ENCODE data around the gene GUCA2B. TPM values are rescaled to one million over a fixed set of nuclear protein-coding genes. Genes with fewer than 3 reads are reported as not detected.

Gene GUCA2B
- total RNA-seq, 1 experiment from 2014 or later, result not detected

DNA sequence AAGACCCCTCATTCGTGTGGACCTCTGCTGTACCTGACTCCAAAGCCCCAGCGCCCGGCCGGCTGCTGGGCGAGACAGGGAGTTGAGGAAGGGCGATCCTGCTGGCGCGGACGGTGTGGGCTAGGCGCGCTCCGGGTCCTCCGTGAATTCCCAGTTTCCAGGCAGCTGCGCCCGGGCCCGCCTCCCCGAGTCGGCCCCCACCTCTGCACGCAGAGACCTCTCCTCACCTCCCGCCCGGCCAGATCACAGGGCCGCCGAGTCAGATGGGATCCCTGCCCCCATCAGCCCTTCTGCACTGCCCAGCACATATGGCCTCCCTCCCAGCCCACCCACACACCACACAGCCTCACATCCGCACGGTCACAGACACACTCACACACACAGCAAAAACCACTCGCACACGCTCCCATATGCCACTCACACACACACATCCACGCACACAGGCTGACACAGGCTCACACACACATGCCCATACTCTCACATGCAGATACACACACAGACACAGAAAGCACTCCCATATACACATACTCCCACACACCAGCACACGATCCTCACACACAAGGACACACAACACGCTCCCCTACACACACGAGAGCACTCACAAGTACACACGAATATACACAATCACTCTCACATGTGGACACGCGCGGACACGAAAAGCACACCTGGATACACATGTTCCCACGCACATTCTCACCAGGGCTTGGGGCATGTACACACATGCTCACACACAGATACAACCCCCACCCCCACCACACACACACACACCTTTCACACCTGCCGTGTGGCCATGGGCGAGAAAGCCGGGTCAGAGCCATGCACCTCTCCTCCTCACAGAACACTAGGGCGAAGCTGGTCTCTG is 7.2 kb upstream of the GUCA2B start:
- intact Hi-C loops (cut with micrococcal nuclease), result loop anchor here (10.0 kb wide), 1 partner anchor 589 kb away; no protein-coding TSS in a partner anchor
- Mint-ChIP-seq H3K27me3 (ENCODE audit: insufficient read depth, unreplicated experiment) (peaks cover 26% of the 10 kb centered on the region), H3K9me3 (ENCODE audit: unreplicated experiment) (no peaks in the 10 kb centered on the region), H3K27ac (ENCODE audit: low read depth, unreplicated experiment) (no peak overlapping the region), H3K4me3 (ENCODE audit: unreplicated experiment) (no peak overlapping the region), H3K4me1 (ENCODE audit: insufficient read depth, unreplicated experiment) (no peaks in the 10 kb centered on the region), H3K36me3 (ENCODE audit: insufficient read depth, unreplicated experiment) (no peaks in the 10 kb centered on the region)
- DNase-seq (ENCODE audit: unreplicated experiment), result no peak
- ChIA-PET POLR2A (no interaction called here), CTCF (interaction anchor here (0.6 to 7.3 kb wide), 4 partner anchors 18 to 338 kb away, joined by 3 to 87 read pairs (median 7); partner anchors contain the start of gene GUCA2A)
- TF ChIP-seq, protein P1, sequence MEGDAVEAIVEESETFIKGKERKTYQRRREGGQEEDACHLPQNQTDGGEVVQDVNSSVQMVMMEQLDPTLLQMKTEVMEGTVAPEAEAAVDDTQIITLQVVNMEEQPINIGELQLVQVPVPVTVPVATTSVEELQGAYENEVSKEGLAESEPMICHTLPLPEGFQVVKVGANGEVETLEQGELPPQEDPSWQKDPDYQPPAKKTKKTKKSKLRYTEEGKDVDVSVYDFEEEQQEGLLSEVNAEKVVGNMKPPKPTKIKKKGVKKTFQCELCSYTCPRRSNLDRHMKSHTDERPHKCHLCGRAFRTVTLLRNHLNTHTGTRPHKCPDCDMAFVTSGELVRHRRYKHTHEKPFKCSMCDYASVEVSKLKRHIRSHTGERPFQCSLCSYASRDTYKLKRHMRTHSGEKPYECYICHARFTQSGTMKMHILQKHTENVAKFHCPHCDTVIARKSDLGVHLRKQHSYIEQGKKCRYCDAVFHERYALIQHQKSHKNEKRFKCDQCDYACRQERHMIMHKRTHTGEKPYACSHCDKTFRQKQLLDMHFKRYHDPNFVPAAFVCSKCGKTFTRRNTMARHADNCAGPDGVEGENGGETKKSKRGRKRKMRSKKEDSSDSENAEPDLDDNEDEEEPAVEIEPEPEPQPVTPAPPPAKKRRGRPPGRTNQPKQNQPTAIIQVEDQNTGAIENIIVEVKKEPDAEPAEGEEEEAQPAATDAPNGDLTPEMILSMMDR (IDR thresholded peaks at IDR 0.05; ENCODE audit: unreplicated experiment), result no peak
- BruUV-seq (replicated peaks), result no TSS peak

DNA sequence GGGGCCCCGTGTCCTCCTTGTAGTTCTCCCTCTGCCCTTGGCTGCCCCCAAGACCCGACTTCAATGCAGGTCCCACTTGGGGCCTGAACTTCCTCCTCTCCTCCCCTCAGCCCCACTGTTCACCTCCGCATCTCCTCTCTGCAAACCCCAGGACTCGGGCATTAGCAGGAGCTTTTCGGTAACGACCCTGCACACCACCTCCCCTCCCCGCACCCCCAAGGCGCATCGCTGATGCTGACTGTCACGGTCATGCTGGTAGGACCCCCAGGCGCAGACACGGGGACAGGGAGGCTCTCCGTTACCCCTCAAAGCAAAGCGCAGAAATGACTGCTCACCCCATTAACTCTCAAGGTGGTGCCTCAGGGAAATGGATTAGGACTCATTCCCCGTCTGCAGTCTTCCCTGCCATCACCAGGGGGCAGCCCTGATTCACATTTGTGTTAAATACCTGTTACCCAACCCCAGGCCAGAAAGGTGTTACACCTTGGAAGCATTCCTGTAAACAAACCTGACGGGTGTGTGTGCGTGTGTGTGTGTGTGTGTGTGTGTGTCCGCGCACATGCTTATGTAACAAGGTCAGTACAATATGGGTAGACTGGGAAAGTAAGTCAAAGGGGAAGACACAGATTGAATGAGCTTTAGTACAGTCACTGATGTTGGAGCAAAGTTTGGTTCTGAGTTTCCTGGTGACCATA is 6.4 kb upstream of the GUCA2B start:
- peak; percentile 86 for DNase-seq (ENCODE audit: unreplicated experiment)
- Mint-ChIP-seq H3K4me3 (ENCODE audit: unreplicated experiment) (no peak overlapping the region), H3K4me1 (ENCODE audit: insufficient read depth, unreplicated experiment) (no peaks in the 10 kb centered on the region), H3K36me3 (ENCODE audit: insufficient read depth, unreplicated experiment) (no peaks in the 10 kb centered on the region), H3K27me3 (ENCODE audit: insufficient read depth, unreplicated experiment) (peaks cover 26% of the 10 kb centered on the region), H3K9me3 (ENCODE audit: unreplicated experiment) (no peaks in the 10 kb centered on the region), H3K27ac (ENCODE audit: low read depth, unreplicated experiment) (no peak overlapping the region)
- no TSS peak for BruUV-seq (replicated peaks)
- POLR2A ChIA-PET, result interaction anchor here (0.6 to 1.4 kb wide), 7 partner anchors 13 to 827 kb away, joined by 3 read pairs; no protein-coding TSS in a partner anchor
- TF ChIP-seq, protein P1 (IDR thresholded peaks at IDR 0.05; ENCODE audit: unreplicated experiment), result peak; percentile 81
- CTCF ChIA-PET, result interaction anchor here (0.5 to 7.3 kb wide), 15 partner anchors 9 to 1377 kb away, joined by 3 to 87 read pairs (median 3); partner anchors contain the start of gene GUCA2A
- intact Hi-C loops (cut with micrococcal nuclease), result loop anchor here (1.0 to 10.0 kb wide), 2 partner anchors 27 to 588 kb away; no protein-coding TSS in a partner anchor

DNA sequence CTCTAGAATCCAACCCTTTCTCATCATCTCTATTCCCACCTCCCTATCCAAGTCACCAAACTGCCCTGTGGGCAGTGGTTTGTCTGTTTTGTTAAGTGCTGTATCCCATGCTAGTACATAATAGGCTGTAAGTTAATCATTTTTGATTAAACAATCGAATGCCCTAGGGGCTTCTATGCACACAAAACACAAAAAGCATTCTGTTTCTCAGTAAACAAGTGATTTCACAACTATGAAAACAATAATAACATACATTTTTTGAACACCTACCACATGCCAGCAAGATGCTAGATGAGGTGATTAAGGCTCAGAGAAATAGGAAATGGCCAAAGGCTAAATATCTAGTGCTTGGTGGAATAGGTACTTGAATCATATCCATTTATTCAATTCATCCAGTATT is 5.0 kb upstream of the GUCA2B start:
- TF ChIP-seq, protein P1 (IDR thresholded peaks at IDR 0.05; ENCODE audit: unreplicated experiment), result no peak
- CTCF ChIA-PET, result interaction anchor here (1.0 to 7.3 kb wide), 6 partner anchors 14 to 165 kb away, joined by 3 to 87 read pairs (median 4); partner anchors contain the start of gene GUCA2A

DNA sequence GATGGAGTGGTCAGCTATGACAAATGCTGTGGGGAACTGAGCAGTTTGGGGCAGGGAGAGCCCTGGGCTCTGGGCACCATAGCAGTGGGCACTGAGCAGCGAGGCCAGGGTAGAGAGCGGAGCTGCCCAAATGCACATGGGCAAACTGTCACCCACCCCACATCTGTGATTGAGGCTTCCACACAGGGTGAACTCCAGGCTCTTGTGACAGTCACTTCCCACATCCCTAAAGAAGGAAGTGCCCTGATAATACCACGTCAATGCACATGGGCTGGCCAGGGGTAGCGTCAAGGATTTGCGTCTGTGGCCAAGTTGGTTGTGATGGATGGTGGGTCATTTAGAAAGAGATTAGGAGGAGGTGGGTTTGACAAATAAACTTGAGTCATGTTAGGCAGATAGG is 2.6 kb upstream of the GUCA2B start:
- BruUV-seq (replicated peaks), result no TSS peak
- H3K36me3 Mint-ChIP-seq (ENCODE audit: insufficient read depth, unreplicated experiment), result no peaks in the 10 kb centered on the region
- H3K27me3 Mint-ChIP-seq (ENCODE audit: insufficient read depth, unreplicated experiment), result peaks cover 15% of the 10 kb centered on the region
- intact Hi-C loops (cut with micrococcal nuclease), result no loop called here
- no peak overlapping the region for H3K4me3 Mint-ChIP-seq (ENCODE audit: unreplicated experiment)
- no peaks in the 10 kb centered on the region for H3K9me3 Mint-ChIP-seq (ENCODE audit: unreplicated experiment)
- H3K4me1 Mint-ChIP-seq (ENCODE audit: insufficient read depth, unreplicated experiment), result no peaks in the 10 kb centered on the region
- ChIA-PET CTCF (interaction anchor here (7.3 kb wide), 1 partner anchor 23 kb away, joined by 87 read pairs; no protein-coding TSS in a partner anchor), POLR2A (no interaction called here)
- no peak for DNase-seq (ENCODE audit: unreplicated experiment)
- no peak overlapping the region for H3K27ac Mint-ChIP-seq (ENCODE audit: low read depth, unreplicated experiment)
- TF ChIP-seq, protein P1 (IDR thresholded peaks at IDR 0.05; ENCODE audit: unreplicated experiment), result no peak

More for the DNA sequence above, 5.0 kb upstream of the GUCA2B start:
- Mint-ChIP-seq H3K4me3 (ENCODE audit: unreplicated experiment) (no peak overlapping the region), H3K36me3 (ENCODE audit: insufficient read depth, unreplicated experiment) (no peaks in the 10 kb centered on the region), H3K27me3 (ENCODE audit: insufficient read depth, unreplicated experiment) (peaks cover 15% of the 10 kb centered on the region), H3K9me3 (ENCODE audit: unreplicated experiment) (no peaks in the 10 kb centered on the region), H3K4me1 (ENCODE audit: insufficient read depth, unreplicated experiment) (no peaks in the 10 kb centered on the region), H3K27ac (ENCODE audit: low read depth, unreplicated experiment) (no peak overlapping the region)
- DNase-seq (ENCODE audit: unreplicated experiment), result no peak
- intact Hi-C loops (cut with micrococcal nuclease), result loop anchor here (10.0 kb wide), 1 partner anchor 587 kb away; no protein-coding TSS in a partner anchor
- POLR2A ChIA-PET, result interaction anchor here (0.6 to 1.4 kb wide), 3 partner anchors 17 to 620 kb away, joined by 3 read pairs; no protein-coding TSS in a partner anchor
- no TSS peak for BruUV-seq (replicated peaks)

Data from MCF 10A (cell line).